Neural progenitor cell (in vitro differentiated cells): Measurements from ENCODE around the gene NFS1. TPM values are rescaled to one million over a fixed set of nuclear protein-coding genes. Genes with fewer than 3 reads are reported as not detected.
"Not testable (repeated sequence)": the region's sequence is repeated elsewhere in the genome, so short reads cannot be mapped to it uniquely, and the experiment has no call there.

ENCODE experiments used
- DNase-seq: peaks from one replicate; pipeline ENCODE4 v3.0.0-alpha.2; 2016; ENCODE audit warnings: low spot score
- H2AFZ ChIP-seq: fragments of 200-600 bp; sonication (generic); replicated peaks from 2 replicates; pipeline ENCODE4 v1.6.1; 2016; ENCODE audit warnings: antibody characterized with exemption
- H3F3A ChIP-seq: fragments of 200-600 bp; sonication (generic); 2 replicates; pipeline ENCODE4 v1.6.1; 2016; ENCODE audit warnings: antibody characterized with exemption, low read depth
- H3K27ac ChIP-seq: fragments of 200-600 bp; sonication (generic); 2 replicates; pipeline ENCODE4 v1.5.1; 2016; ENCODE audit warnings: mild to moderate bottlenecking
- H3K27me3 ChIP-seq: fragments of 200-600 bp; sonication (generic); 2 replicates; pipeline ENCODE4 v1.6.1; 2016; ENCODE audit warnings: mild to moderate bottlenecking, moderate library complexity
- H3K36me3 ChIP-seq: fragments of 200-600 bp; sonication (generic); 2 replicates; pipeline ENCODE4 v1.5.1; 2016
- H3K4me1 ChIP-seq: fragments of 200-600 bp; sonication (generic); 2 replicates; pipeline ENCODE4 v1.6.1; 2016; ENCODE audit warnings: mixed run types
- H3K4me2 ChIP-seq: fragments of 200-600 bp; sonication (generic); 2 replicates; pipeline ENCODE4 v1.6.1; 2016
- H3K4me3 ChIP-seq: fragments of 200-600 bp; sonication (generic); 2 replicates; pipeline ENCODE4 v1.5.1; 2016
- H3K79me2 ChIP-seq: fragments of 200-600 bp; sonication (generic); 2 replicates; pipeline ENCODE4 v1.6.1; 2016; ENCODE audit warnings: low read depth
- H3K9ac ChIP-seq: fragments of 200-600 bp; sonication (generic); 2 replicates; pipeline ENCODE4 v1.6.1; 2016
- H3K9me3 ChIP-seq: fragments of 200-600 bp; sonication (generic); 2 replicates; pipeline ENCODE4 v1.5.1; 2016; ENCODE audit warnings: low read depth
- H4K20me1 ChIP-seq: fragments of 200-600 bp; sonication (generic); 2 replicates; pipeline ENCODE4 v1.6.1; 2016; ENCODE audit warnings: low read depth
- H3K27ac Mint-ChIP-seq: 3 replicates; pipeline ENCODE4 v1.8.0; 2021; ENCODE audit warnings: mixed read lengths
- H3K27me3 Mint-ChIP-seq: 2 replicates; pipeline ENCODE4 v1.8.0; 2022; ENCODE audit warnings: low read depth, mild to moderate bottlenecking, inconsistent platforms, moderate library complexity, mixed read lengths; ENCODE audit not compliant: insufficient read depth
- H3K36me3 Mint-ChIP-seq: 3 replicates; pipeline ENCODE4 v1.8.0; 2021; ENCODE audit warnings: mixed read lengths
- H3K4me1 Mint-ChIP-seq: 3 replicates; pipeline ENCODE4 v1.8.0; 2021; ENCODE audit warnings: mixed read lengths
- H3K4me3 Mint-ChIP-seq: 3 replicates; pipeline ENCODE4 v1.8.0; 2021; ENCODE audit warnings: mild to moderate bottlenecking, moderate library complexity, mixed read lengths
- H3K9me3 Mint-ChIP-seq: 3 replicates; pipeline ENCODE4 v1.8.0; 2020; ENCODE audit warnings: mixed read lengths
- CTCF ChIP-seq: fragments of 200-600 bp; sonication (generic); IDR thresholded peaks from 2 replicates; pipeline ENCODE4 v1.5.1; 2017; ENCODE audit warnings: antibody characterized with exemption, mild to moderate bottlenecking
- EZH2 ChIP-seq: fragments of 200-600 bp; sonication (generic); IDR thresholded peaks from 2 replicates; pipeline ENCODE4 v1.6.1; 2017; ENCODE audit warnings: antibody characterized with exemption, mild to moderate bottlenecking, moderate library complexity
- EZH2phosphoT487 ChIP-seq: fragments of 200-600 bp; sonication (generic); IDR thresholded peaks from 2 replicates; pipeline ENCODE4 v1.6.1; 2017; ENCODE audit warnings: antibody characterized with exemption
- total RNA-seq: library from RNA; depleted of rRNA; stranded (reverse); fragments of >200 nt; gene quantifications from 2 replicates; pipeline ENCODE4 v1.2.3, GENCODE V29; 2015; ENCODE audit warnings: low replicate concordance

Gene NFS1
- total RNA-seq, 1 donor from 2014 or later = 21.7 TPM

- Histone ChIP-seq H3K27ac (no peak overlapping the region), H3F3A (peaks cover 46% of the 10 kb centered on the region), H3K9me3 (no peaks in the 10 kb centered on the region), H2AFZ (no peak overlapping the region), H3K9ac (no peak overlapping the region), H3K79me2 (peaks cover 100% of the 10 kb centered on the region), H4K20me1 (peaks cover 97% of the 10 kb centered on the region), H3K4me3 (no peak overlapping the region), H3K4me1 (no peaks in the 10 kb centered on the region), H3K36me3 (peaks cover 63% of the 10 kb centered on the region), H3K4me2 (no peak overlapping the region), H3K27me3 (no peaks in the 10 kb centered on the region)
- Mint-ChIP-seq H3K27me3 (no peaks in the 10 kb centered on the region), H3K36me3 (peaks cover 41% of the 10 kb centered on the region), H3K27ac (no peak overlapping the region), H3K4me3 (no peak overlapping the region), H3K4me1 (no peaks in the 10 kb centered on the region), H3K9me3 (no peaks in the 10 kb centered on the region)
- TF ChIP-seq CTCF (no peak), EZH2phosphoT487 (no peak), EZH2 (no peak)
- DNase-seq = no peak
These were observed 25.4 kb upstream of the NFS1 start for GRCh38 chr20:35724321-35725230.

DNA sequence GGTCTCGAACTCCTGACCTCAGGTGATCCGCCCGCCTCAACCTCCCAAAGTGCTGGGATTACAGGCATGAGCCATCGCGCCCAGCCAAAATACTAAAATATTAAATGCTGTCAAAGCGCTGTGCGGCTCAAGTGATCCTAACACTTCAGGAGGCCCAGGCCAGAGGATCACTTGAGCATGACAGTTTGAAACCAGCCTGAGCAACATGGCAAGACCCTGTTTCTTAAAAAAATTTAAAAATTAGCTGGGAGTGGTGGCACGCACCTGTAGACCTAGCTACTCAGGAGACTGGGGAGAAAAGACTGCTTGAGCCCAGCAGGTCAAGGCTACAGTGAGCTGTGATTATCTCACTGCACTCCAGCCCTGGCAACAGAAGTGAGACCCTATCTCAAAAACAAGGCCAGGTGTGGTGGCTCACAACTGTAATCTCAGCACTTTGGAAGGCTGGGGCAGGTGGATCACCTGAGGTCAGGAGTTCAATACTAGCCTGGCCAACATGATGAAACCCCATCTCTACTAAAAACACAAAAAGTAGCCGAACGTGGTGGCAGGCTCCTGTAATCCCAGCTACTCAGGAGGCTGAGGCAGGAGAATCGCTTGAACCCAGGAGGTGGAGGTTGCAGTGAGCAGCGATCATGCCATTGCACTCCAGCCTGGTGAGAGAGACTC is 24.6 kb upstream of the NFS1 start:
- not testable (repeated sequence) for H3K9ac ChIP-seq, H3K4me2 ChIP-seq, H3K27me3 Mint-ChIP-seq, H3K4me3 Mint-ChIP-seq, H2AFZ ChIP-seq, H3K4me1 Mint-ChIP-seq, H3K9me3 Mint-ChIP-seq, H3K4me1 ChIP-seq, H3K9me3 ChIP-seq, H3K27me3 ChIP-seq, H3K4me3 ChIP-seq, H3K27ac ChIP-seq, H3K27ac Mint-ChIP-seq, DNase-seq
- peaks cover 40% of the 10 kb centered on the region for H3K36me3 Mint-ChIP-seq
- Histone ChIP-seq H3F3A (peaks cover 48% of the 10 kb centered on the region), H3K79me2 (peaks cover 100% of the 10 kb centered on the region), H3K36me3 (peaks cover 63% of the 10 kb centered on the region), H4K20me1 (peaks cover 97% of the 10 kb centered on the region)

- H3K4me1 ChIP-seq, H3K27ac Mint-ChIP-seq, H3K27ac ChIP-seq, H3K4me3 ChIP-seq, H3K9me3 ChIP-seq, H3K27me3 Mint-ChIP-seq, H3K9ac ChIP-seq, H2AFZ ChIP-seq, DNase-seq, H3K4me2 ChIP-seq, H3K4me3 Mint-ChIP-seq, H3K4me1 Mint-ChIP-seq, H3K9me3 Mint-ChIP-seq, H3K27me3 ChIP-seq: not testable (repeated sequence)
- Histone ChIP-seq H3K79me2 (peaks cover 99% of the 10 kb centered on the region), H3F3A (peaks cover 50% of the 10 kb centered on the region), H4K20me1 (peaks cover 97% of the 10 kb centered on the region), H3K36me3 (peaks cover 65% of the 10 kb centered on the region)
- H3K36me3 Mint-ChIP-seq = peaks cover 40% of the 10 kb centered on the region
These were observed 24.1 kb upstream of the NFS1 start for GRCh38 chr20:35723275-35723639.

- no peak overlapping the region for H3K4me2 ChIP-seq
- H3K4me3 ChIP-seq = no peak overlapping the region
- no peak overlapping the region for H2AFZ ChIP-seq
- Mint-ChIP-seq H3K4me3 (no peak overlapping the region), H3K27me3 (no peaks in the 10 kb centered on the region), H3K27ac (no peak overlapping the region), H3K36me3 (peaks cover 39% of the 10 kb centered on the region), H3K9me3 (no peaks in the 10 kb centered on the region), H3K4me1 (no peaks in the 10 kb centered on the region)
- H3K79me2 ChIP-seq = peaks cover 98% of the 10 kb centered on the region
- peaks cover 65% of the 10 kb centered on the region for H3K36me3 ChIP-seq
- peaks cover 65% of the 10 kb centered on the region for H3F3A ChIP-seq
- no peak overlapping the region for H3K9ac ChIP-seq
- DNase-seq = no peak
- no peaks in the 10 kb centered on the region for H3K4me1 ChIP-seq
- H3K27me3 ChIP-seq = no peaks in the 10 kb centered on the region
- no peak overlapping the region for H3K27ac ChIP-seq
- TF ChIP-seq CTCF (no peak), EZH2phosphoT487 (no peak), EZH2 (no peak)
- peaks cover 99% of the 10 kb centered on the region for H4K20me1 ChIP-seq
- no peaks in the 10 kb centered on the region for H3K9me3 ChIP-seq
These were observed 22.5 kb upstream of the NFS1 start for GRCh38 chr20:35721621-35722020.
